RWPE2 (cell line): ENCODE measurements around the gene HIVEP3.

ENCODE experiments used
- ATAC-seq: fragments of 200-7000 bp; cut with Tn5 transposase; 3 replicates; pipeline ENCODE4 v1.9.1; 2021; ENCODE audit warnings: low read depth
- DNase-seq: peaks from one replicate; pipeline ENCODE4 v3.0.0-alpha.2; 2020; ENCODE audit warnings: low spot score
- H3K27ac ChIP-seq: fragments of 450-650 bp; 2 replicates; pipeline ENCODE4 v1.5.1; 2017; ENCODE audit warnings: mild to moderate bottlenecking; ENCODE audit not compliant: poor library complexity, severe bottlenecking
- H3K27me3 ChIP-seq: fragments of 250-450 bp; sonication (Bioruptor Pico); 2 replicates; pipeline ENCODE4 v1.5.1; 2021; ENCODE audit warnings: mild to moderate bottlenecking, moderate library complexity; ENCODE audit not compliant: insufficient read depth, poor library complexity, severe bottlenecking
- H3K36me3 ChIP-seq: fragments of 250-450 bp; sonication (Bioruptor Pico); 2 replicates; pipeline ENCODE4 v1.5.1; 2020; ENCODE audit warnings: low read depth, mild to moderate bottlenecking, moderate library complexity
- H3K4me1 ChIP-seq: fragments of 250-450 bp; sonication (Bioruptor Pico); 2 replicates; pipeline ENCODE4 v1.5.1; 2021; ENCODE audit warnings: mild to moderate bottlenecking, moderate library complexity; ENCODE audit not compliant: insufficient read depth, poor library complexity, severe bottlenecking
- H3K4me3 ChIP-seq: fragments of 250-450 bp; sonication (Bioruptor Pico); 2 replicates; pipeline ENCODE4 v1.5.1; 2021; ENCODE audit warnings: mild to moderate bottlenecking, moderate library complexity; ENCODE audit not compliant: severe bottlenecking
- H3K9me3 ChIP-seq: fragments of 250-450 bp; sonication (Bioruptor Pico); 2 replicates; pipeline ENCODE4 v1.5.1; 2021; ENCODE audit warnings: mild to moderate bottlenecking, moderate library complexity; ENCODE audit not compliant: severe bottlenecking
- CTCF ChIP-seq: fragments of 450-650 bp; IDR thresholded peaks from one replicate; pipeline ENCODE4 v1.5.1; 2017; ENCODE audit warnings: mild to moderate bottlenecking, moderate library complexity; ENCODE audit not compliant: poor library complexity, severe bottlenecking

The HIVEP3 gene

GRCh38 chr1:41641941-41642527 is 276.7 kb downstream of the HIVEP3 start:
- DNase-seq (no peak), ATAC-seq (no peak)
- Histone ChIP-seq H3K4me3 (no peak overlapping the region), H3K27ac (no peak overlapping the region), H3K27me3 (no peaks in the 10 kb centered on the region), H3K9me3 (no peaks in the 10 kb centered on the region), H3K36me3 (no peaks in the 10 kb centered on the region), H3K4me1 (no peaks in the 10 kb centered on the region)
- no peak for TF ChIP-seq CTCF

GRCh38 chr1:41641475-41641814 is 277.3 kb downstream of the HIVEP3 start:
- no peak for TF ChIP-seq CTCF
- Histone ChIP-seq H3K36me3 (no peaks in the 10 kb centered on the region), H3K4me3 (no peak overlapping the region), H3K9me3 (no peaks in the 10 kb centered on the region), H3K4me1 (no peaks in the 10 kb centered on the region), H3K27ac (no peak overlapping the region), H3K27me3 (no peaks in the 10 kb centered on the region)
- DNase-seq (no peak), ATAC-seq (no peak)

GRCh38 chr1:41640756-41641474 is 277.8 kb downstream of the HIVEP3 start:
- no peak for TF ChIP-seq CTCF
- Histone ChIP-seq H3K4me1 (no peaks in the 10 kb centered on the region), H3K4me3 (no peak overlapping the region), H3K36me3 (no peaks in the 10 kb centered on the region), H3K27me3 (no peaks in the 10 kb centered on the region), H3K27ac (no peak overlapping the region), H3K9me3 (no peaks in the 10 kb centered on the region)
- ATAC-seq (no peak), DNase-seq (no peak)

- Histone ChIP-seq H3K27ac (no peak overlapping the region), H3K4me3 (no peak overlapping the region), H3K27me3 (no peaks in the 10 kb centered on the region), H3K9me3 (no peaks in the 10 kb centered on the region), H3K4me1 (no peaks in the 10 kb centered on the region), H3K36me3 (no peaks in the 10 kb centered on the region)
- ATAC-seq (no peak), DNase-seq (no peak)
- TF ChIP-seq CTCF = no peak
Measured at GRCh38 chr1:41640141-41640751, 278.5 kb downstream of the HIVEP3 start.

- ATAC-seq = no peak
- TF ChIP-seq CTCF = no peak
- Histone ChIP-seq H3K9me3 (no peaks in the 10 kb centered on the region), H3K27me3 (no peaks in the 10 kb centered on the region), H3K36me3 (no peaks in the 10 kb centered on the region), H3K27ac (no peak overlapping the region), H3K4me3 (no peak overlapping the region), H3K4me1 (no peaks in the 10 kb centered on the region)
- no peak for DNase-seq
Measured at GRCh38 chr1:41639332-41639936, 279.3 kb downstream of the HIVEP3 start.
